ENCODE data around the gene MIR17HG.

GRCh38 chr13:91326146-91326545 lies 21.3 kb upstream of the MIR17HG start:
- TF ChIP-seq CTCF (IDR thresholded peaks at IDR 0.05; ENCODE audit: insufficient read depth, low read length, poor library complexity, severe bottlenecking): no peak
- TF ChIP-seq EZH2phosphoT487 (conservative IDR thresholded peaks at IDR 0.05; ENCODE audit: low read length): no peak

Data from SU-DHL-6 (cell line).